ENCODE results near the gene RPL27.
"Not testable (repeated sequence)": the region's sequence is repeated elsewhere in the genome, so short reads cannot be mapped to it uniquely, and the experiment has no call there.

The RPL27 gene

DNA sequence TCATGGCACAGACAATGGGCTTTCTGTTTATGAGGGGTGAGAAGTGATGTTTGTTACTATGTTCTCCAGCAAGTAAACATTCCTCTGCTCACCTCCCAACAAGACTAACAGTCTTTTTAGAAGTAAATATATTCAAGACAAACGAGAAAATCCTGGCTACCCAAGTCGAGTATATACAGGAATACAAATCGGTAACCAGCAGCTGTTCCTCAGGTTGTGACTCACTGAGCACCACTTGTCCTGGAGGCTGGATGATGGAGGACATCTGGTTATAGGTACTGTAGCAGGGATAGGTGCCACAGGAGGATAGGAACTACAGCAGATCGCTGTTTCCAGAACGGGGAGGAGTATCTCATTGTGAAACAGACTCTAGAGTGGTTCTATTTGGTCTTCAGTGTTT lies 5.3 kb upstream of the RPL27 start:
- DNase-seq (ENCODE audit: low read depth in 4 of 4, low spot score in 1 of 4) = no peak

DNA sequence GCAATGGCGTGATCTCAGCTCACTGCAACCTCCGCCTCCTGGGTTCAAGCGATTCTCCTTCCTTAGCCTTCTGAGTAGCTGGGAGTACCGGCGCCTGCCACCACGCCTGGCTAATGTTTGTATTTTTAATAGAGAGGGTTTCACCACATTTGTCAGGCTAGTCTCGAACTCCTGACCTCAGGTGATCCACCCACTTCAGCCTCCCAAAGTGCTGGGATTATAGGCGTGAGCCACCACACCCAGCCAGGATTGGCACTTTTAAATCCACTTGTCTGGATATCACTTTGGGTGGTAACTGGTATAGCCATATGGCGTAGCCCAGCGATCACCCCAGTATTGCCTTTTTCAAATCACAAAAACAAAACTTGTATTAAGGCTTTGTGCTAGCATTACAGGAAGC lies 4.3 kb upstream of the RPL27 start:
- DNase-seq (ENCODE audit: low read depth in 4 of 4, low spot score in 1 of 4) = not testable (repeated sequence)

DNA sequence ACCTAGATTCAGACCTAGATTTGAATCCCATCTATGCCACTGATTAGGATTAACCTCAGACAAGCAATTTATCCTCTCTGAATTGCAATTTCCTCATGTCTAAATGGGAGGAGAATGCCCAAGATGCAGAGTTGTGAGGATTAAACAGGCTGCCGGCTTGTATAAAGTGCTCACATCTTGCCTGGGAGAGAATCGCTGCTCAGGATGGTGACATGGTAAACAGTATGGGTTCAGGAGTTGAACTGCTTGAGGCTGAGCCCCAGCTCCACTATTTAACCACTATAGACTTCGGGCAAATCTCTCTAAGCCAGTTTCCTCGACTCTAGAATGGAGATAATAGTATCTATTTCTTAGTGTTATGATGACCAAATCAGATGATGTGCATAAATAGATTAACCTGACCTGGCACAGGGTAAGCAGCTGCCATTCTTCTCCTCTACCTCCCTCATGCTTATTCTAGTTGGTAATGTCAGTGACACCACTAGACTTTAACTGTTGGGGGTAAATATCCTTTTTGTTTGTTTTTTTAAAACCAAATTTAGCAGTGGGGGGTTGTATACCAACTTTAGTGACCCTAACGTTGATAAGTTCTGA lies 732 bp upstream of the RPL27 start:
- no peak for DNase-seq (ENCODE audit: low read depth in 4 of 4, low spot score in 1 of 4)

DNA sequence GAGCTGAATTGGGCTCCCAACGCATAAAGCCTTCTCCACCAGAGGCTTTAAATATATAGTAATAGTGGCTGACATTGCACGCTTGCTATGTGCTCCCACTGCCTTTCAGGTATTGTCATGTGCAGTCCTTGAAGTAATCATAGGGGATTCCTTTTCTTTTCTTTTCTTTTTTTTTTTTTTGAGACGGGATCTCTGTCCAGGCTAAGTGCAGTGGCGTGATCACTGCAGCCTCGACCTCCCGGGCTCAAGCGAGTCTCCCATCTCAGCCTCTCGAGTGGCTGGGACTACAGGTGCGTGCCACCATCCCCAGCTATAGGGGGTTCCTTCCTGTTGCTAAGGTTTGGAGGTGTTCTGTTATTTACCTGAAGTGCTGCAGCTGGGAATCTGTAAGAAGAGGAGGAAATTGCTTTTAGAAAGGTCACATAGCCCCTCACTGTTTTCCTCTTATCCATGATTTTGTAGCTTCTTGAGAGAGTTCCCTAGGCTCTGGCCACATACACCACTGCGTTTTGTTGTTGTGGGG lies 845 bp downstream of the RPL27 start:
- no peak for DNase-seq (ENCODE audit: low read depth in 4 of 4, low spot score in 1 of 4)

GRCh38 chr17:43000894-43001293 lies 2.7 kb downstream of the RPL27 start:
- DNase-seq (ENCODE audit: low read depth in 4 of 4, low spot score in 1 of 4) = not testable (repeated sequence)

DNA sequence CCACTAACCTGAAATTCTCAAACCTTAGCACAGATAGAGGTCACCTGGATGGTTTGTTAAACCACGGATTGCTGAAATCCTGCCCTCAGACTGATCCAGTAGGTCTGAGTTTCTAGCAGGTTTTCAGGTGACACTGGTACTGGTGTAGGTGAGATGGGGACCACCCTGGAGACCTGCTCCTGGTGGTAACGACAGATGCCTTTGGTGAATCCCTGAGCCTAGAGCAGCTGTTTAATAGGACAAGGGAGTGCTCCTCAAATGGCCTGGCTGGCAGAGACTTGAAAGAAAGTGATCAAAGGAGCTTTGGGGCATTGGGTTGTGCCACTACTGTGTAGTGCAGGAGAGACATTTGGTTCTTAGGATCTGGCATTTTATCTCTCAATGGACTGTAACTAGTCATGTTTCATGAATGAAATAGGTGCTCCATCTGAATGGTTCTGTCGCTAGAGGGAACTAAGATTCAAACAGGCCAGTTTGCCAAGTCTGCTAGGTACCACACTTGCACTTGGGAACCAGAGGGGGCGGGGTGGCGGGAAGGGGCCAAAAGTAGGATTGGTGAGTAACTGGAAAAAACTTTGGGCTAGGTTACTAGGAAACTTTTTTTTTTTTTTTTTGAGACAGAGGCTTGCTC lies 5.4 kb downstream of the RPL27 start:
- DNase-seq (ENCODE audit: low read depth in 4 of 4, low spot score in 1 of 4) = no peak

DNA sequence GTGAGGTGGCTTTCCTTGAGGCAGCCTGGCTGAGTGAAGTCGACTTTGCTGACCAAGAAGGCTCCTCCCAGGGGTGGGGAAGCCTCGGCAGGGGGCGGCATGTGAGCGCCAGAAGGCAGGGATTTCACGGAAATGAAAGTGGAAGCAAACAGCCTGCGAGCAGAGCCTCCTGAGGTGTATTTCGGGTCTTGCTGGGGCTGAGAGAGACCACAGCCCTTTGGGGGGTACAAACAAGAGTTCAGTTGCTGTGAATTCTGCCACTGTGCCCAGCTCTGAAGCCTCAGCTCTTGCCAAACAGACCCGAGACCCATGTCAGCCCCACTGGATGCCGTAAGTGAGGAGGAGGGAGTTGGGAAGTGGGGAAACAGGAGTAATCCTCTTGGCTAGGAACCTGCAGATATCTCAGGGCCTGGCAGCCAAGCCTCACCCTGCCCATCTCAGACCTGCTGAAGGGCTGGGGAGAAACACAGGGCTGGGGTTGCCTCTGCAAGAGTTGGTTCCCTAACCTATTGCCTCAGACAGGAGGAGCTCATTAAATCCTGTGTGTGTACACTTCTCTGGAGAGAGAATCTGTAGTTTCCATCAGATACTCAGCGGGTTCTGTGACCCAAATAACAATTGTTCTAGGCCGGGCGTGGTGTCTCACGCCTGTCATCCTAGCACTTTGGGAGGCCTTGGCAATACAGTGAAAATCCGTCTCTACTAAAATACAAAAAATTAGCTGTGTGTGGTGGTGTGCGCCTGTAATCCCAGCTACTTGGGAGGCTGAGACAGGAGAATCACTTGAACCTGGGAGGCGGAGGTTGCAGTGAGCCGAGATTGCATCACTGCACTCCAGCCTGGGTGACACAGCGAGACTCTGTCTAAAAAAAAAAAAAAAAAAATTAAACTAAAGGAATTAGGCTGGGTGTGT lies 8.7 kb downstream of the RPL27 start, which contains the start of gene IFI35:
Gene IFI35, plus strand, starts transcription at position 146 of the 913 bp plus-strand sequence. Its CDS starts 164 bp downstream, at position 310.
- DNase-seq (ENCODE audit: low read depth in 4 of 4, low spot score in 1 of 4) = peak; percentile 50 to 77 (median 65)

GRCh38 chr17:43010667-43011308 lies 12.6 kb downstream of the RPL27 start:
- DNase-seq (ENCODE audit: low read depth in 4 of 4, low spot score in 1 of 4) = no peak

DNA sequence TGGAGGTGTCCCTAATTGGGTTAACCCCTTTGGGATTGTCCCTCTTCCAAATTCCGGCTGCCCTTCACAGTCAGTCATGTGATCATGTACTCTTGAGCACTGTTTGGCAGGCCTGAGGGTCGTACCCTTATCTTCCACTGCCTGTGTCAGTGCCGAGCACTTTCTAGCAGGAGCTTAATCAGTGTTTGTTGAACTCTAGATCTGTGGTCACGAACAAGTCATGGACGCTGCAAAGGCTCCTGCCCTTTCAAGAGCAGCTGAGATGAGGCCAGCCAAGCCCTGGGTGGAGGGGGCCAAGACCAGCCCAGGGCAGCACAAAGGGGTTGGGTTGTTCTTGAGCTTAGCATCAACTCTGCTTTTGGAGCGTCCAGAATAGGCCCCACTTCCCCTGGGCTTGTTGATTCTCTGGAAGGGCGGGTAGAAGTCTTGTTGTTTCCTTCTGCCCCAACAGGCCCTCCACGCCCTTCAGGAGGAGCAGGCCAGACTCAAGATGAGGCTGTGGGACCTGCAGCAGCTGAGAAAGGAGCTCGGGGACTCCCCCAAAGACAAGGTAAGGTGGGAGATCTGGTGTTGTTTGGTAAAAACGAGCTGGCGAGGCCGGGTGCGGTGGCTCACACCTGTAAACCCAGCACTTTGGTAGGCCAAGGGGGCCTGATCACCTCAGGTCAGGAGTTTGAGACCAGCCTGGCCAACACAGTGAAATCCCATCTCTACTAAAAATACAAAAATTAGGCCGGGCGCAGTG lies 13.7 kb downstream of the RPL27 start:
- DNase-seq (ENCODE audit: low read depth in 4 of 4, low spot score in 1 of 4) = no peak

DNA sequence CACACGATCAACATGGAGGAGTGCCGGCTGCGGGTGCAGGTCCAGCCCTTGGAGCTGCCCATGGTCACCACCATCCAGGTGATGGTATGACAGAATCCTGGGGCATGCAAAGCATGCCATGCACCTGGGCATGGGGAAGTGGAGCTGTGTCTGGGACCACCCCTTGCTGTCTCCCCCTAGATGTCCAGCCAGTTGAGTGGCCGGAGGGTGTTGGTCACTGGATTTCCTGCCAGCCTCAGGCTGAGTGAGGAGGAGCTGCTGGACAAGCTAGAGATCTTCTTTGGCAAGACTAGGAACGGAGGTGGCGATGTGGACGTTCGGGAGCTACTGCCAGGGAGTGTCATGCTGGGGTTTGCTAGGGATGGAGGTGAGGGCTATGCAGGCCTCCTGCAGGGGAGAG lies 15.1 kb downstream of the RPL27 start:
- no peak for DNase-seq (ENCODE audit: low read depth in 4 of 4, low spot score in 1 of 4)

DNA sequence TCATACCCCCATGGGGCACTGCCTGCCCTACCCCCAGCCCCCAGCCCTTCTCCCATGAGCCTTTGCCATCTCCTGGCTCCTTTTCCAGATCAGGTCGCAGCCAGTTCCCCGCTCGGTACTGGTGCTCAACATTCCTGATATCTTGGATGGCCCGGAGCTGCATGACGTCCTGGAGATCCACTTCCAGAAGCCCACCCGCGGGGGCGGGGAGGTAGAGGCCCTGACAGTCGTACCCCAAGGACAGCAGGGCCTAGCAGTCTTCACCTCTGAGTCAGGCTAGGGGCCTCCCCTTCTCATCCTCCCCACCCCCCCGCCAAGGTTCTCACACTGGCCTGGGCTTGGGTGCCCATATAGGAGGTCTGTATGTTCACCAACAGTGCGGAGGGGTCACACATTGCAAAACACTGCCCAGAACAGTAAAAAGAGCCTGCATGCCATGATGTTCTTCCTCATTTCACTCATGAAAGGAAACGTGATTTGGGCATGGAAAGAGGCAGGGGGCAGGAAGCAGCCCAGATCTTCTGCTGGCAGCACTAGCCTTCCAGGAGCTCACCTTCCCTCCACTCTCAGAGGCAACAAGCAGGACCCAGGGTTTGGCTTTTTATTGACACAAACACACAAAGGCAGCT lies 15.9 kb downstream of the RPL27 start:
- DNase-seq (ENCODE audit: low read depth in 4 of 4, low spot score in 1 of 4) = no peak

- DNase-seq (ENCODE audit: low read depth in 4 of 4, low spot score in 1 of 4) = no peak
Observed at GRCh38 chr17:43014649-43015542, 16.7 kb downstream of the RPL27 start.

GRCh38 chr17:43015579-43015978 lies 17.4 kb downstream of the RPL27 start:
- DNase-seq (ENCODE audit: low read depth in 4 of 4, low spot score in 1 of 4) = no peak

DNA sequence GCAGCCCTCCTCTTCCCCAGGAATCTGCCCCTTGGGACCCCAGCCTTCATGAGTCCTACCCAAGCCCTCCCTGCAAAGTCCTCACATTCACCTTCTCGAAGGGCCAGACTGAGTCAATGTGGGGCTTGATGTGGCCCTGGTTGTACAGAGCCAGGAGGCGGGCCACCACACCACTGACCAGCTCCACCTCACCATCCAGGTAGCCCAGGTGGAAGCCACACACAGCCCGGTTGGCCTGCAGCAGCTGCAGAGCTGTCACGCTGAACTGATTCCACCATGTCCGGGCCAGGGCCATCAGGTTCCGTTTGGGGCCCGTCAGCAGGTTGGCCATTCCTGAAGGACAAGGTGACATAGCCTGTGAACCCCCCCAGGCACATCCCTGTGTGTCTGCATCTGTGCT lies 18.0 kb downstream of the RPL27 start:
- no peak for DNase-seq (ENCODE audit: low read depth in 4 of 4, low spot score in 1 of 4)

GRCh38 chr17:43018008-43018853 lies 20.0 kb downstream of the RPL27 start:
- DNase-seq (ENCODE audit: low read depth in 4 of 4, low spot score in 1 of 4) = no peak

DNA sequence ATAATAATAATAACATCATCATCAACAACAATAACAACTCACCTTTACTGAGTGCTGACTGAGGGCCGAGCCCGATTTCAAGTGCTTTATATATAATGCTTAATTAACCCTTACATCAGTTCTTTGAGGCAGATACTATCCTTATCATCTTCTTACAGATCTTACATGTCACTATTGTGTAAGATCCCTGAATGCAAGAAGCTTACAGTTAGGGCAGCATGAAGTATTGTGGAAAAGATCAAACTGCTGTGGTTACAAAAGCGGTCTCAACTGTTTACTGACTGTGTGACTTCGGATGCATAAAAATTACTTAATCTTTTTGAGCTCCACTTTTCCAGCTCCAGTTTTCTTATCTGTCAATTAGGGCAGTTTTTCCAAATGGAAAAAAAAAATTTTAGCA lies 20.7 kb downstream of the RPL27 start:
- no peak for DNase-seq (ENCODE audit: low read depth in 4 of 4, low spot score in 1 of 4)

DNA sequence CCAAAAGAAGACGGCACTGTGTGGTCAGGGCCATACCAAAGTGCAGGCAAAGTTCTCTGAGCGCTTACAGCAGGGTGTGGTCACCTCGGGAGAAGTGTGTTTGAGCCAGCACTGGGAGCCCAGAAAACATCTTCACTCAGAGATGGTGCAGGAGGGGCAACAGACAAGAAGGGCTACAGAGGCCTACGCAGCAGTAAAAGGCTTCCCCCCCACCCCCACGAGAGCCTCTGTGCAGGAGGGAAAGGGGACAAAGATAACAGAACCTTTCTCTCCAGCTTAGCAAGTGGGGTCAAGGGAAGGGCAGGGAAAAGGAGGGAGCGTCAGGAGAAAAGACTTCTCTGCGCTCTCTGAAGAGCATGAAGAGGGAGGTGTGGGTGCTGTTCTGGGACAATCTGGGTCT lies 21.2 kb downstream of the RPL27 start:
- no peak for DNase-seq (ENCODE audit: low read depth in 4 of 4, low spot score in 1 of 4)

DNA sequence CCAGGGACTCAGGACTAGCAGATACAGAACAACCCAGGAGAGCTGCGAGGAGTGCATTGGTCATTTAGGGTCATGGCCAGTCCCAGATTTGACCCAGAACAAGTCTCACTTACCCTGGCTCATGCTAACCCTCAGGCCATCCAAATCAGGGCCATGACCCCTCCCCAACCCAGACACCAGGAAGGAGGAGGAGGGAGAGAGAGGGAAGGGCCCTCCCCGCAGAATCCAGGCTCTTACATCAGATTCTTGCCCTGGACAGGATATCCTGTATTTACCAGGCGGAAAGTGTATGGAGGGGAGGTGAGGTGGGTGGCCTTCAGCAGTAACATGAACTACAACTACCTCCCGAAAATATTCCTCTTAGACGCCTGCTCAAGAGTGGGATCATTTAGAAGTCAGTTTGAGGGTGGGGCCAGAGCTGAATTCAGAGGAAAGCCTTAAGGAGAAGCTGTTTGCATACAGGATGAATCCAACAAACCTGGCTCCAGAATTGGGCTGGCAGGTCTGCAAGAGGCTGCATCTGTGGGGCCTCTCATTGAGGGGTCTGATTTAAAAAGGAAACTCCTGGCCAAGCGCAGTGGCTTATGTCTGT lies 21.9 kb downstream of the RPL27 start:
- no peak for DNase-seq (ENCODE audit: low read depth in 4 of 4, low spot score in 1 of 4)
